Measurements from ENCODE around the gene FNBP1L.

FNBP1L gene

DNA sequence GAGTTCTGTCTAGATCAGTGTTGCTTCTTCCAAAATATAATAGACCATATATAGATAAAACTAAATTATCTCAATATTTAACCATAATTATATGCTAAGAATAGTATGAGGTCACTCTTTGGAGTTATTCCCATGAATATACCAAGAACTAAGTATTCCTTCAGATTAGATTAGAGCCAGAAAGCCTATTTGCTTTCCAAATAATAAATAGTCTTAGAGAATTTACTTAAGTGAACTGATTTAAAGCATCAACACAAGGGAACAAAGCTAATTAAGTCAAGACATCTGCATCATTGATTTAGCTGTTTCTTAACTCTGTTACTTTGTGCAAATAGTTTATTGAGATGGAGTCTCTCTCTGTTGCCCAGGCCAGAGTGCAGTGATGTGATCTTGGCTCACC lies 35.7 kb downstream of the FNBP1L start:
- no peak overlapping the region for H3K4me3 ChIP-seq (ENCODE audit: low read length)
- TF ChIP-seq, protein P1, sequence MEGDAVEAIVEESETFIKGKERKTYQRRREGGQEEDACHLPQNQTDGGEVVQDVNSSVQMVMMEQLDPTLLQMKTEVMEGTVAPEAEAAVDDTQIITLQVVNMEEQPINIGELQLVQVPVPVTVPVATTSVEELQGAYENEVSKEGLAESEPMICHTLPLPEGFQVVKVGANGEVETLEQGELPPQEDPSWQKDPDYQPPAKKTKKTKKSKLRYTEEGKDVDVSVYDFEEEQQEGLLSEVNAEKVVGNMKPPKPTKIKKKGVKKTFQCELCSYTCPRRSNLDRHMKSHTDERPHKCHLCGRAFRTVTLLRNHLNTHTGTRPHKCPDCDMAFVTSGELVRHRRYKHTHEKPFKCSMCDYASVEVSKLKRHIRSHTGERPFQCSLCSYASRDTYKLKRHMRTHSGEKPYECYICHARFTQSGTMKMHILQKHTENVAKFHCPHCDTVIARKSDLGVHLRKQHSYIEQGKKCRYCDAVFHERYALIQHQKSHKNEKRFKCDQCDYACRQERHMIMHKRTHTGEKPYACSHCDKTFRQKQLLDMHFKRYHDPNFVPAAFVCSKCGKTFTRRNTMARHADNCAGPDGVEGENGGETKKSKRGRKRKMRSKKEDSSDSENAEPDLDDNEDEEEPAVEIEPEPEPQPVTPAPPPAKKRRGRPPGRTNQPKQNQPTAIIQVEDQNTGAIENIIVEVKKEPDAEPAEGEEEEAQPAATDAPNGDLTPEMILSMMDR (IDR thresholded peaks at IDR 0.05; ENCODE audit: insufficient read depth, low read depth, low read length, missing control alignments) = no peak
- no peak for DNase-seq (ENCODE audit: low read depth)

DNA sequence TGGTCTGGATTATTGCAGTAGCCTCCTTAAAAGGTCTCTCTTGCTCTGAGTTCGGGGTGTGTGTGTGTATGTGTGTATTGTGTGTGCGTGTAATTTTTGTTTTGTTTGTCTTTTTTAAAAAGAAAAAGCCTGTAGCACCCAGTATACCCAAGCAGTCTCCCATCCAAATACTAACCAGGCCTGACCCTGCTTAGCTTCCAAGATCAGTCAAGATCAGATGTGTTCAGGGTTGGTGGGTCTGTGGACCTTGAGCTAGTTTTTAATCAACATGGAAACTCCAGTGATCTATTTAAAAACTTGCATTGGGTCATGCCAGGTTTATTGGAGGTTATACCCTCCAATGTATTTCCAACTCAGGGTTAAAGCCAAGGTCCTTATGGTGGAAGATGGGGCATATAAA lies 40.3 kb downstream of the FNBP1L start:
- no peak for DNase-seq (ENCODE audit: low read depth)
- H3K4me3 ChIP-seq (ENCODE audit: low read length) = no peak overlapping the region
- TF ChIP-seq, protein P1 (IDR thresholded peaks at IDR 0.05; ENCODE audit: insufficient read depth, low read depth, low read length, missing control alignments) = no peak

DNA sequence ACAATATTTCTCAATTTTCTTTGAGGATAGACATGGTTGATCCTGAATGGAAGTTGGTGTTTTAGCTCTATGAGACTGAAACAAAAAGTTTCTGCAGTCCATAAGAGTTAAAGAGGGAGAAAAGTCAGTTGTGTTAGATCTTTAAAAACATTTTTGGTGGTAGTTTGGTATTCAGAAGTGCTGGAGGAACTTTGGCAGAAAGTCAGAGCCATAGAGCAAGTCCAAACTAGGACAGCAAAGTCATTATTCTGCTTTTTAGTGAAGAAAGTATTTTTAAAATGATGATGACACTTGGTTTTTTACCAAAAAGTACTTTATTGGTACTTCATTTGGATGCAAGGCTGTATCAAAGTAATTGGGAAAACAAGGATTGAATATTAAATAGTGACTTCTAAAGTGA lies 41.8 kb downstream of the FNBP1L start:
- TF ChIP-seq, protein P1 (IDR thresholded peaks at IDR 0.05; ENCODE audit: insufficient read depth, low read depth, low read length, missing control alignments) = no peak
- DNase-seq (ENCODE audit: low read depth) = no peak
- H3K4me3 ChIP-seq (ENCODE audit: low read length) = no peak overlapping the region

DNA sequence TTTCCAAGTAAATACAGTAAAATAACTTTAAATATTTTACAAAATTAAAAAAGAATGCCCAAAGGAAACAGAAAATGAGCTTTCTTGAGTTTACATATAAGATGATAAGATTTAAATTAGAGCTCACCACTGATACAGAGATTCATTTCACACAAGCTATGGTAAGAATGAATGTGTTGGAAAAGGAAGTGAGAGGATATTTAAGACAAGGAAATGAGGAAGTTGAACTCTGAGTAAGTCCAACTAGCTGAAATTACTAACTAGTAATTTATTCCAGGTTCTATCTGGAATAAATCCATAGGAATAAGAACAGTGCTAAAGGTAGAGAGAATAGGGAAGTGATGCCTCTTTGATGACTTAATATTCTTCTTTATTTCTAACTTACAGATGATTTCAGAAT lies 42.4 kb downstream of the FNBP1L start:
- TF ChIP-seq, protein P1 (IDR thresholded peaks at IDR 0.05; ENCODE audit: insufficient read depth, low read depth, low read length, missing control alignments) = no peak
- no peak for DNase-seq (ENCODE audit: low read depth)
- H3K4me3 ChIP-seq (ENCODE audit: low read length) = no peak overlapping the region

DNA sequence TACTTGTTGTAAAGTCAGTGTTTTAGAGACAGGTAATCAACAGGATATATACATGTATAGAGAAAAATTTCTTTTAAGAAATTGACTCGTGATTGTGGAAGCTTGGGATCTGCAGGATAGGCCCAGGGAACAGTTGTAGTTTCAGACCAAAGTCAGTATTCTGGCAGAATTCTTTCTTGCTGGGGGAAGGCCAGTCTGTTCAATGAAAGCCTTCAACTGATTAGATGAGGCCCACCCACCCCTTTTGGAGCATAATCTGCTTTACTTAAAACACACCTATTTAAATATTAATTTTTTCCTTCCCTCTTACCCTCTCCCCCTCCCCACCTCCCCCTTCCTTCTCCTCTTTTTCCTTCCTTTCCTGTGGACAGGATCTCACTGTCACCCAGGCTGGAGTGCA lies 48.0 kb downstream of the FNBP1L start:
- no peak for DNase-seq (ENCODE audit: low read depth)
- H3K4me3 ChIP-seq (ENCODE audit: low read length) = no peak overlapping the region
- TF ChIP-seq, protein P1 (IDR thresholded peaks at IDR 0.05; ENCODE audit: insufficient read depth, low read depth, low read length, missing control alignments) = no peak

DNA sequence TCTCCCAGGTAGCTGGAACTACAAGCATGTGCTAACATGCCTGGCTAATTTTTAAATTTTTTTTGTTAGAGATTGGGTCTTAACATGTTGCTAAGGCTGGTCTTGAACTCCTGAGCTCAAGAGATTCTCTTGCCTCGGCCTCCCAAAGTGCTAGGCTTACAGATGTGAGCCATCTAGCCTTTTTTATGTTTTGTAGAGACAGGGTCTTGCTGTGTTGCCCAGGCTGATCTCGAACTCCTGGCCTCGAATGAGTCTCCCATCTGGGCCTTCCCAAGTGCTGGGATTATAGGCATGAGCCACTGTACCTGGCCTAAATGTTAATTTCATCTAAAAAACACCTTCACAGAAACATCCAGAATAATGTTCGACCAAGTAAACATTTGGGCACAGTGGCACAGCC lies 48.6 kb downstream of the FNBP1L start:
- no peak for DNase-seq (ENCODE audit: low read depth)
- TF ChIP-seq, protein P1 (IDR thresholded peaks at IDR 0.05; ENCODE audit: insufficient read depth, low read depth, low read length, missing control alignments) = no peak
- no peak overlapping the region for H3K4me3 ChIP-seq (ENCODE audit: low read length)

DNA sequence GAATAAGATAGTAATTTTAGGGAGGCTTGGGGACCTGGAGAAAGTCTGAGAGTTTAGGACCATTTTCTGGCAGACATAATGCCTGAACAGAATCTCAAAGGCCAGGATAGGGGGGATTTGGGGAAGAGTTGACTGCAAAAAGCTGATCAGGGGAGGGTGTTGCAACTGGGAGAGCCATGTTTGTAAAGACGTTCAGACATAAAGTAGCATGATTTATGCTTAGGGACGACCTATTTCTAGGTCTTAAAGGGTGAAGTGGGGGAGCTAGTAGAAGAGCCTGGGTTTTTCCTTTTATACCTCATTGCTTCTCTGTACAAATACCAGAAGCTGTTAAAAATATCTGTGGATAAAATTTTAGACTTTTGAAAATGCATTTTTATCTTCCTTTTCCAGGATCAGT lies 51.2 kb downstream of the FNBP1L start:
- H3K4me3 ChIP-seq (ENCODE audit: low read length) = no peak overlapping the region
- DNase-seq (ENCODE audit: low read depth) = no peak
- TF ChIP-seq, protein P1 (IDR thresholded peaks at IDR 0.05; ENCODE audit: insufficient read depth, low read depth, low read length, missing control alignments) = no peak
